Measurements from ENCODE around the gene BICD2. TPM values are rescaled to one million over a fixed set of nuclear protein-coding genes. Genes with fewer than 3 reads are reported as not detected.
"Not testable (repeated sequence)": the region's sequence is repeated elsewhere in the genome, so short reads cannot be mapped to it uniquely, and the experiment has no call there.

Gene BICD2
- total and polyA plus RNA-seq, 2 donors (not counting 1 experiment from before 2014, with no cell fraction given): 33.2 to 49.5 TPM

DNA sequence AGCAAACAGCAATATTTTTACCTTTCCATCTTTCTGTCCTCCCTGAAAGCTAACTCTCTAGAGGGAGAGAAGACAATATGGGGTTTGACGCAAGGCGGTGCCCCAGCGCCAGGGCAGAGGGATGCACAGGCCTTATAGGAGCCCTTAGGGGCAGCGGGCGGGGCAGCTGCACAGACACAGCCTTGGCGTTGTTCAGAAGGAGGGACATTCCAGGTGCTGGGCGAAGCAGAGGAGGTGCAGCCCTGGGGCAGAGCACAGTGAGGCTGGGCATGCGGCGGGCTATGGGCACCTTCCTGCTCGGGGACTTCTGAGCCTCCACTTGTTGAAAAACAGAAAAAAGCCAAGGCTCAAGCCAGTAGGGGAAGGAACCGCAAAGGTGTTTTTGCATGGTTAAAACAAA lies 33.7 kb upstream of the BICD2 start:
- POLR2A ChIA-PET: no interaction called here
- Histone ChIP-seq H3K79me2 (ENCODE audit: control insufficient read depth, insufficient read depth, low read length) (no peaks in the 10 kb centered on the region), H3K4me2 (replicated peaks; ENCODE audit: low read depth, low read length, poor library complexity, severe bottlenecking) (no peak overlapping the region), H3K36me3 (replicated peaks in 1 of 2; ENCODE audit: control extremely low read depth in 1 of 2, control insufficient read depth in 1 of 2, extremely low read depth in 1 of 2, insufficient read depth in 2 of 2, low read length in 1 of 2) (no peaks in the 10 kb centered on the region), H4K20me1 (ENCODE audit: control insufficient read depth, insufficient read depth, low read length, poor library complexity, severe bottlenecking) (no peaks in the 10 kb centered on the region), H3K4me1 (ENCODE audit: control insufficient read depth in 2 of 2, insufficient read depth in 2 of 2, low read length in 2 of 2) (no peaks in the 10 kb centered on the region), H3K27me3 (replicated peaks in 1 of 4; ENCODE audit: control extremely low read depth in 1 of 4, control insufficient read depth in 3 of 4, insufficient read depth in 4 of 4, low read length in 3 of 4) (peaks cover 0 to 6% (median 3%) of the 10 kb centered on the region in 4 experiments), H2AFZ (ENCODE audit: insufficient read depth, low read depth, low read length, poor library complexity, severe bottlenecking) (no peak overlapping the region), H3K9ac (ENCODE audit: low read length) (no peak overlapping the region), H3K9me3 (ENCODE audit: control extremely low read depth in 1 of 3, control insufficient read depth in 2 of 3, insufficient read depth in 1 of 3, low read length in 2 of 3) (no peaks in the 10 kb centered on the region), H3K4me3 (ENCODE audit: control extremely low read depth in 1 of 5, extremely low read depth in 1 of 5, insufficient read depth in 1 of 5, low read depth in 2 of 5, low read length in 4 of 5) (no peak overlapping the region), H3K27ac (ENCODE audit: low read length in 2 of 2) (no peak overlapping the region)
- H3K4me3 Mint-ChIP-seq: no peak overlapping the region
- CTCF ChIA-PET: interaction anchor here (1.1 to 17.1 kb wide), 2 partner anchors 9 to 67 kb away, joined by 3 to 241 read pairs; no protein-coding TSS in a partner anchor
- H3K27ac Mint-ChIP-seq: no peak overlapping the region
- WGBS (ENCODE audit: insufficient coverage): 92% methylated on average over 11 of the region's 11 CpGs
- DNase-seq: no peak
- H3K9me3 Mint-ChIP-seq (ENCODE audit: insufficient read depth): no peaks in the 10 kb centered on the region
- peaks cover 47% of the 10 kb centered on the region for H3K27me3 Mint-ChIP-seq
- no peaks in the 10 kb centered on the region for H3K4me1 Mint-ChIP-seq
- intact Hi-C loops (cut with micrococcal nuclease): no loop called here
- no peak for TF ChIP-seq EZH2 (IDR thresholded peaks at IDR 0.05; ENCODE audit: borderline replicate concordance, insufficient read depth, low read depth, low read length, poor library complexity, severe bottlenecking)
- TF ChIP-seq, protein P1, sequence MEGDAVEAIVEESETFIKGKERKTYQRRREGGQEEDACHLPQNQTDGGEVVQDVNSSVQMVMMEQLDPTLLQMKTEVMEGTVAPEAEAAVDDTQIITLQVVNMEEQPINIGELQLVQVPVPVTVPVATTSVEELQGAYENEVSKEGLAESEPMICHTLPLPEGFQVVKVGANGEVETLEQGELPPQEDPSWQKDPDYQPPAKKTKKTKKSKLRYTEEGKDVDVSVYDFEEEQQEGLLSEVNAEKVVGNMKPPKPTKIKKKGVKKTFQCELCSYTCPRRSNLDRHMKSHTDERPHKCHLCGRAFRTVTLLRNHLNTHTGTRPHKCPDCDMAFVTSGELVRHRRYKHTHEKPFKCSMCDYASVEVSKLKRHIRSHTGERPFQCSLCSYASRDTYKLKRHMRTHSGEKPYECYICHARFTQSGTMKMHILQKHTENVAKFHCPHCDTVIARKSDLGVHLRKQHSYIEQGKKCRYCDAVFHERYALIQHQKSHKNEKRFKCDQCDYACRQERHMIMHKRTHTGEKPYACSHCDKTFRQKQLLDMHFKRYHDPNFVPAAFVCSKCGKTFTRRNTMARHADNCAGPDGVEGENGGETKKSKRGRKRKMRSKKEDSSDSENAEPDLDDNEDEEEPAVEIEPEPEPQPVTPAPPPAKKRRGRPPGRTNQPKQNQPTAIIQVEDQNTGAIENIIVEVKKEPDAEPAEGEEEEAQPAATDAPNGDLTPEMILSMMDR (IDR thresholded peaks at IDR 0.05): no peak
- no peak for ATAC-seq (ENCODE audit: low read depth)

DNA sequence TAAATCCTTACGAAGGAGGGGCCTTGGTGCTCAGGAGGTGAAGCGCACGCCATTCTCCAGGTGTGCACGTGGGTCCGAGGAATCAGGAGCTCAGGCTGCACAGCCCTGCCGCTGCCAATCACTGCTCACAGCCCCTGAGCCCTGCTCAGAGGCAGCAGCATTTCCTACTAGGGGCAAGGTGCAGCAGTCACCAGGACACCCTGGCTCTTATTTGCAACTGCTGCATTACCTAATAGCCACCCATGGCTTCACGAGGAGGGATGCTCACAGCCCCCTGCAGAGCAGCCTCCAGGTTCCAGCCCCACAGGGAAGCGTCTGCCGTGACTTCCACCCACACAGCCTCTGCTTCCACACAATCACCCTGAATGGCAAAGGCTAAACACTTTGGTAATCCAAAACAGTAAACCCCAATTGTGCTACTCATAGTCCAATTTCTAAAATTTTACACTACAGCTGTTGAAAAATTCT lies 31.7 kb upstream of the BICD2 start:
- H3K27me3 ChIP-seq (replicated peaks in 1 of 4; ENCODE audit: control extremely low read depth in 1 of 4, control insufficient read depth in 3 of 4, insufficient read depth in 4 of 4, low read length in 3 of 4); H3K4me1 ChIP-seq (ENCODE audit: control insufficient read depth in 2 of 2, insufficient read depth in 2 of 2, low read length in 2 of 2); H3K4me3 ChIP-seq (ENCODE audit: control extremely low read depth in 1 of 5, extremely low read depth in 1 of 5, insufficient read depth in 1 of 5, low read depth in 2 of 5, low read length in 4 of 5); ATAC-seq (ENCODE audit: low read depth); H4K20me1 ChIP-seq (ENCODE audit: control insufficient read depth, insufficient read depth, low read length, poor library complexity, severe bottlenecking); H3K9me3 ChIP-seq (ENCODE audit: control extremely low read depth in 1 of 3, control insufficient read depth in 2 of 3, insufficient read depth in 1 of 3, low read length in 2 of 3); H3K27ac Mint-ChIP-seq; H3K4me3 Mint-ChIP-seq; H3K79me2 ChIP-seq (ENCODE audit: control insufficient read depth, insufficient read depth, low read length); H3K4me1 Mint-ChIP-seq; DNase-seq; H3K9me3 Mint-ChIP-seq (ENCODE audit: insufficient read depth); H3K9ac ChIP-seq (ENCODE audit: low read length); intact Hi-C loops (cut with micrococcal nuclease); H3K36me3 ChIP-seq (replicated peaks in 1 of 2; ENCODE audit: control extremely low read depth in 1 of 2, control insufficient read depth in 1 of 2, extremely low read depth in 1 of 2, insufficient read depth in 2 of 2, low read length in 1 of 2); POLR2A ChIA-PET; H3K27ac ChIP-seq (ENCODE audit: low read length in 2 of 2); H2AFZ ChIP-seq (ENCODE audit: insufficient read depth, low read depth, low read length, poor library complexity, severe bottlenecking); H3K4me2 ChIP-seq (replicated peaks; ENCODE audit: low read depth, low read length, poor library complexity, severe bottlenecking): not testable (repeated sequence)
- CTCF ChIA-PET: interaction anchor here (17.1 kb wide), 1 partner anchor 65 kb away, joined by 241 read pairs; no protein-coding TSS in a partner anchor
- peaks cover 50% of the 10 kb centered on the region for H3K27me3 Mint-ChIP-seq
- WGBS (ENCODE audit: insufficient coverage): 89% methylated on average over 9 of the region's 9 CpGs
